ENCODE measurements around the gene GNAT2.
A peak's percentile ranks its signal among the peaks of the same experiment; 100 is the strongest.

The GNAT2 gene

DNA sequence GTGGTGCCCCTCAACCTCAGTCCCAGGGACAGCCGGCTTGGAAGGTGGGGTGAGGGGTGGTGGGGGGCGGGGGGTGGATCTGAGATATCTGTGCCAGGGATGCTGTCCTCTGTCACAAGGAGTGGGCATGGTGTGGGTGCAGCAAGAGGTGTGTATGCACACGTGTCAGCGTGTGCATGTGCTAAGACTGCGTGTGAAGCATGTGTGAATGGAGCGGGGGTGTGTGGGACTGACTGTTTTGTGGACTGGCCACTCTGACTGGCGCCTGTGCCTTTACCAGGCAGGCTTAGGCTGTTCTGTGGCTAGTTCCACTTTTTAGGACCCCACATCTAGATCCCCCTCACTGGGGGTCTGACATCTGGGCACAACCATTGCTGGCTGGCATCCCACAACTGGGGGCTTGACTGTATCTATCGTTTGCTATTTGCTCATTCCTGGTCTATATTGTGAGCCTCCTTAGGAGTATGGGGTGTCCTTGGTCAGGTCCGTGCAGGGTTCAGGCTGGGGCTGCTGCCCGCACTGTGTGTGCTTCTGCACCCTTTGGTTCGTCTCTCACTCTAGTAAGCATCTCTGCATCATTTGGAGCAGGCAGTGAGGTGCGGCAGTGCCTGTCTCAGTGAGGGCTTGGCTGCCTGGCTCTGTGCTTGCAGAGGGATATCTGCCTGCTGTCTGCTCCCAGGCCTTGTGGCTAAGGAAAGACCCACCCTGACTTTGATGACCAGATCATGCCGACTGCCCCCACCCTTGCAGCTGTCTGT lies 2.1 kb upstream of the GNAT2 start:
- peak overlapping the region; percentile 96 to 97 for H3K27ac Mint-ChIP-seq
- peaks cover 48% of the 10 kb centered on the region for H3K36me3 Mint-ChIP-seq (ENCODE audit: insufficient read depth)
- DNase-seq (no peak), ATAC-seq (replicated peaks) (peak; percentile 14)
- H3K4me1 Mint-ChIP-seq (ENCODE audit: low read depth in 2 of 2), result peaks cover 47 to 67% of the 10 kb centered on the region in 2 donors
- H3K27me3 Mint-ChIP-seq, result no peaks in the 10 kb centered on the region
- peak overlapping the region; percentile 90 to 93 for H3K4me3 Mint-ChIP-seq
- no peaks in the 10 kb centered on the region for H3K9me3 Mint-ChIP-seq

DNA sequence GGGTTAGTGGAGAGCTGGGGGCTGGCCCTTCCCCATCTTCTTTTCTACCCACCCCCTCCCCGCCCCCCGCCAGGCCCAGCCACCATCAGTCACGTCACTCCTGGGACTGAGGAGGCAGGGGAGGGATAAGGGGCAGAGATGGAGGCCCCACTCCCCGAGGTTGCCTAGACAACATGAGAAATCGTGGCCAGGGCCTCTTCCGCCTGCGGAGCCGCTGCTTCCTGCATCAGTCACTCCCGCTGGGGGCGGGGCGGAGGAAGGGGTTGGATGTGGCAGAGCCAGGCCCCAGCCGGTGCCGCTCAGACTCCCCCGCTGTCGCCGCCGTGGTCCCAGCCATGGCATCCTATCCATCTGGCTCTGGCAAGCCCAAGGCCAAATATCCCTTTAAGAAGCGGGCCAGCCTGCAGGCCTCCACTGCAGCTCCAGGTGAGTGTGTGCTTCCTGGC lies 1.4 kb upstream of the GNAT2 start:
- H3K4me1 Mint-ChIP-seq (ENCODE audit: low read depth in 2 of 2), result peaks cover 49 to 69% of the 10 kb centered on the region in 2 donors
- ATAC-seq (replicated peaks), result peak; percentile 82
- H3K27ac Mint-ChIP-seq, result peak overlapping the region; percentile 96 to 97
- peak overlapping the region; percentile 90 to 93 for H3K4me3 Mint-ChIP-seq
- H3K9me3 Mint-ChIP-seq, result no peaks in the 10 kb centered on the region
- H3K27me3 Mint-ChIP-seq, result no peaks in the 10 kb centered on the region
- DNase-seq, result peak; percentile 94 to 98 (median 96)
- peaks cover 41% of the 10 kb centered on the region for H3K36me3 Mint-ChIP-seq (ENCODE audit: insufficient read depth)

DNA sequence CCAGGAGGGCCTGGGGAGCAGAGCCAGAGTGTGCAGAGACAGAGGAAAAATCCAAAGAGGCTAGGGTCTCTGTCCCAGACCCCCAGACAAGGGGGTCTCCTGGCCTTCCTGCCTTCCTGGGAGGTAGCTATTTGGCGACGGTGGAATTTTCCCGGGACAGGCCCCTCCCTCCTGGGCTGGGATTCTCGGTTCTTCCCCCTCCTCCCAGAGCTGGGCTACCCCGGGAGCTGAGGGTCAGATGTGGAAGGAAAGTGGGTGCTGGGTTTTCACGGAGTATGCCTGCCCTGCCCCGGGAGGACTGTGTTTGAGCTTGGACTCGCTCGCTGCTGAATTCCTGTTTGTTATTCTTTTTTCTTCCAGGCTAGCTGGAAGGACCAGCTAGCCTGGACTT lies 980 bp upstream of the GNAT2 start:
- Mint-ChIP-seq H3K27me3 (no peaks in the 10 kb centered on the region), H3K4me1 (ENCODE audit: low read depth in 2 of 2) (peaks cover 49 to 69% of the 10 kb centered on the region in 2 donors), H3K4me3 (peak overlapping the region; percentile 90 to 93), H3K36me3 (ENCODE audit: insufficient read depth) (peaks cover 39% of the 10 kb centered on the region), H3K9me3 (no peaks in the 10 kb centered on the region), H3K27ac (peak overlapping the region; percentile 96 to 97)
- DNase-seq (no peak), ATAC-seq (replicated peaks) (no peak)

DNA sequence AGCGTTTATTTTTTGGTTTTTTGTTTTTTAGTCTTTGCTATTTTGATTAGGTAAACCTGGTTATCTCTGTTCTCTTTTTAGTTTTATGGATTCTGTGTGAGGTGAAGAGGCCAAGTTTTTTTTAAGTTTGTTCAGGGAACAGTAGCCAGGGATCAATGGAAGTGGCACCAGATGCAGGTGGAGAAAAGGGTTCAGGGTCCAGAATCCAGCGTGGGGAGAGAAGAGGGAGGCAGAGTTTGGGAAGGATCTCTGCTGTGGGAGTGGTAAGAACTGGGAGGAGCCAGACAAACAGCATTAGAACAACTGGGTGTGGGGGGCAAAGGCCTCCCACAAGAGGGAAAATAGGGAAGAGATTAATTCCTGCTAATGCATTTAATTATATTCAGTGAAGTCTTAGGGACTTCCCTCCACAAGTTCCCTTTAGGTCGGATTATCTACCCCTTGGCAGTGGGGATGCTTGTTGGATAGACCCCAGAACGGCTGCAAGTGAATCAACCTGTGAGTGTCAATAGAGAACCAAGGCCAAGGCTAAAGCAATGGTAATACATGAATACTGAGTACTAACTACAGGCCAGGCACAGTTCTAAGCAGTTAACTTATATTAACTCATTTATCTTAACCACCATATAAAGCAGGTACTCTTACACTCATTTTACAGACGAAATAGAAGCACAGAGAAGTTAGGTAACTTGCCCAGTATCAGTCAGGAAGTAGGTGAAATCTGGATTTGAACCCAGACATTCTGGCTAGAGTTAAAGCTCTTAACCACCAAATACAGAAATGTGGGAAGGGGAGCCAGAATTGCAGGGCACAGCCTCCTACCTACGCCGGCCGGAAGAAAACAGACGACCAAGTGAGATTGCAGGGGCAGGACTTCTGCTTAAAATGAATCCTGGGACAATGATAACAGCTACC lies 498 bp downstream of the GNAT2 start:
- Mint-ChIP-seq H3K27me3 (no peaks in the 10 kb centered on the region), H3K4me1 (ENCODE audit: low read depth in 2 of 2) (peaks cover 49 to 60% of the 10 kb centered on the region in 2 donors), H3K4me3 (peak overlapping the region; percentile 90 to 93), H3K36me3 (ENCODE audit: insufficient read depth) (peaks cover 39% of the 10 kb centered on the region), H3K27ac (peak overlapping the region; percentile 96 to 97), H3K9me3 (no peaks in the 10 kb centered on the region)
- DNase-seq, result no peak
- no peak for ATAC-seq (replicated peaks)

DNA sequence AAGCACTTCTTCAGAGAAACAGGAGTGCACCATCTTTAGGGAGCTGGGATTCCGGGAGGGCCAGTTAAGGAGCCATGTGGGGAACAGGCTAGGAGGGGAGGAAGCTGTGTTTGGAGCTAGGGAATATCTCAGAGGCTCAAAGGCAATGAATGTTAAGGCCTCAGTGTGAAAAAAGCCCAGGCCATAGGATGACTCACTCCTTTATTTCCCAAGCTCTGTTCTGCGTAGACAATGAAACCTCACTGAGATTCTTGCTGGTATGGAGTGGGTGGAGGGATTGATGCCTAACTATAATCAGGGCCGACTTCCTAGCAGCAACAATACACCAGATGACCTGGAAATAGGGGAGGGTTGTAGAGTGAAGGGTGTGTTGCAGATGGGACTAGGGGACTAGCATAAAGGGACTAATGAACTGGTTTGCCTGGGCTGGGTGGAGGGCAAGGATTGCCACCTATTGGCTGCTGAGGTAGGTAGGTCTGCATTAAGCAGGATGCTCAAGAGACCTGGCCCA lies 2.1 kb downstream of the GNAT2 start:
- peaks cover 29% of the 10 kb centered on the region for H3K36me3 Mint-ChIP-seq (ENCODE audit: insufficient read depth)
- ATAC-seq (replicated peaks) (no peak), DNase-seq (no peak)
- H3K27ac Mint-ChIP-seq, result peak overlapping the region in 1 of 2 donors; percentile 93
- H3K9me3 Mint-ChIP-seq, result no peaks in the 10 kb centered on the region
- H3K4me3 Mint-ChIP-seq, result no peak overlapping the region
- H3K4me1 Mint-ChIP-seq (ENCODE audit: low read depth in 2 of 2), result peaks cover 36 to 46% of the 10 kb centered on the region in 2 donors
- H3K27me3 Mint-ChIP-seq, result peaks cover 0 to 6% of the 10 kb centered on the region in 2 donors

DNA sequence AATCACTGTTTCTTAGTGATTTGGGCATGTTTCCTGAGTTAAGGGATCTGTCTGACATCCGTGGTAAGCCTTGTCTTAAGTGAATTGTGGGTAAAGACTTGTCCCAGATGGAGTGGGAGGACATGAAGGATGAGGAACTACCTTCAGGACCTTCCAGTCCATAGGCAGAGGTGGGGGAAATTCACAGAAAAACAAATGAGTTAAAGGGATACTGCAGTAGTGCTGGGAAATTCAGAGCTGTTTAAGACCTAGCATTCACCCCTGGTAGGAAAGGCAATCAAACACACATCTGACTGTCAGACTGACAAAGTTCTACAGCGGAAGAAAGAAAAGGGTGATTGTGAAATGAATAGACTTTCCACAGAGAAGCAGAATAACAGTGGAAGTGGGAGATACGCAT lies 3.0 kb downstream of the GNAT2 start:
- ATAC-seq (replicated peaks) (no peak), DNase-seq (no peak)
- H3K9me3 Mint-ChIP-seq, result no peaks in the 10 kb centered on the region
- peaks cover 25% of the 10 kb centered on the region for H3K36me3 Mint-ChIP-seq (ENCODE audit: insufficient read depth)
- peaks cover 0 to 6% of the 10 kb centered on the region in 2 donors for H3K27me3 Mint-ChIP-seq
- peak overlapping the region in 1 of 2 donors; percentile 93 for H3K27ac Mint-ChIP-seq
- H3K4me3 Mint-ChIP-seq, result peak overlapping the region in 1 of 2 donors; percentile 41
- peaks cover 26 to 38% of the 10 kb centered on the region in 2 donors for H3K4me1 Mint-ChIP-seq (ENCODE audit: low read depth in 2 of 2)

DNA sequence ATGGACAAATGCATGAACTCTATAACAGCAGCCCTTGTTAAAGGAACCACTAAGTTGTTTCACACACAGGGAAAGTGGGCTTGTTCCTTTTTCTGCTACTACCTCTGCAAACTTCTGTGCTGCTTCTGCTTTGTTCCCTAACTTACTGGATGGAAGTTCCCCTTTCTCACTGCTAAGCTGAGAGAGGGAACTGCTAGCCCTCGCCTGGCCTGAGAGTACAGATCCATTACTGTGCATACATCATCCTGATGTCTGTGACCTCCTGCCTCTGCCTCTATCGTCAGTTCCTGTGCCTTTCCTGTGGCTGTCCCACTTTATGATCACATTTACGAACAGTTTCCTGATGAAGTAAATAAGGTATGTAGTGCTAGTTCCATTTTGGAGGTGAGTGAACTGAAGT lies 3.5 kb downstream of the GNAT2 start:
- Mint-ChIP-seq H3K27ac (peak overlapping the region in 1 of 2 donors; percentile 93), H3K27me3 (peaks cover 0 to 6% of the 10 kb centered on the region in 2 donors), H3K4me3 (peak overlapping the region in 1 of 2 donors; percentile 41), H3K36me3 (ENCODE audit: insufficient read depth) (peaks cover 21% of the 10 kb centered on the region), H3K4me1 (ENCODE audit: low read depth in 2 of 2) (peaks cover 24 to 34% of the 10 kb centered on the region in 2 donors), H3K9me3 (no peaks in the 10 kb centered on the region)
- ATAC-seq (replicated peaks) (peak; percentile 40), DNase-seq (peak in 2 of 3 experiments; percentile 29 to 39)

DNA sequence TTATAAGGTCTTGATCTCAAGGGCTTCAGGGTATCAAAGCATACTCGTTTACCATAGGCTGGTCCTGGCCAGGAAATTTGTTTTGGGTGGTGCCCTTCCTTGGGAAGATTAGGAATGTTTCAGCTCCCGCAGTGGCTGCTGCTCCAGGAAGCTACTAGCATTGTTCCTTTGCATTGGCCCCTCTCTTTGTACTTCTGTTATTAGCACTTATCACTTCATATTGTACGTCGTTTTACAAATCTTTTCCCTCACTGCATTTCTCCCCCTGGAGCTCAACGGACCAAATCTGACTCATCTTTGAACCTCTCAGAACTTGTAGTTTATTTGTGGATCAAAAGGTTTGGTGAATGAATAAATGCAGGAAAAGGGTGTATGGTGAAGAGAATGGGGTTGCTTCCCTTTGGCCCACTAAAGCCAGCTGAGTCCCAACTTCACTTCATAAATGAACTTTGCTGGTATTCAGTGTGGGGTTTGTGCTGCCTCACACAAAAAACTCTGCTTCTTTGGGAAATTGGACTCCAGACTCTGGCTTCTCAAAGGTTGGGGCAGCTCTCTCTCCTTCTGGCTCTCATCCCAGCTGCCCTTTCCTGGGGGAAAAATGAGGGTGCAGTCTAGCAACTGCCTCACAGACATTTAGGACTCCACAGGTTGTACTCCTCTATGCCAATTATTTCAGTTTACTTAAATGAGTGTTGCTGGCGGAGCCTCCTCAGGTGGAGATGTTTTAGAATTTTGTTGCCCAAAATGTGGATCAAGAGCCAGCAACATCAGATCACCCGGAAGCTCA lies 5.9 kb downstream of the GNAT2 start:
- ATAC-seq (replicated peaks) (no peak), DNase-seq (no peak)
- no peak overlapping the region for H3K27ac Mint-ChIP-seq
- no peak overlapping the region for H3K4me3 Mint-ChIP-seq
- H3K4me1 Mint-ChIP-seq (ENCODE audit: low read depth in 2 of 2), result peaks cover 7 to 20% of the 10 kb centered on the region in 2 donors
- H3K27me3 Mint-ChIP-seq, result peaks cover 0 to 6% of the 10 kb centered on the region in 2 donors
- H3K9me3 Mint-ChIP-seq, result no peaks in the 10 kb centered on the region
- peaks cover 4% of the 10 kb centered on the region for H3K36me3 Mint-ChIP-seq (ENCODE audit: insufficient read depth)

DNA sequence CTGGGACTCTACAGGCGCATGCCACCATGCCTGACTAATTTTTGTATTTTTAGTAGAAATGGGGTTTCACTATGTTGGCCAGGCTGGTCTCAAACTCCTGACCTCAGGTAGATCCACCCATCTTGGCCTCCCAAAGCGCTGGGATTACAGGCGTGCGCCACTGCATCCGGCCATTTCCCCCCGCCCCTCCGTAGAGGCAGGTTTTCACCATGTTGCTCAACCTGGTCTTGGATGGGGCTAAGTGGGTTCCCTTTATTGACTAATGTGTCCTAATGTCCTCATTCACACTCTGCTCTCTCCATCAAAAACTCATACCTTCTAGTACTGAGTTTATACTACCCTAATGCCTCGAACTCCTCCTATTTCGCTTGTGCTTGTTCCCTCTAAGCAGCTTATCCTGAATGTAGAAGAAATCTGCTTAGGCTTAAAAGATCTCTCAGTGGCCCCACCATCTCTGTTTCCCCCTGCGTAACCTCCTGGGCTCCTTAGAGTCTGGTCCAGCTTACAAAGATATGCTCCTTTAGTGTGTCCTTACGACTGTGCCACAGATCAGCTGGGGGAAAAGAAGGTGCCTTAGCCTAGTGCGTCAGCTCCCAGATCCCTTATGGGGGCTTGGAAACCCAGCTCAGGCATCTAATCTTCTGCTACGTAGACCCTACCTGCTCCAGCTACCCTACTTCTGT lies 8.0 kb downstream of the GNAT2 start:
- DNase-seq (no peak), ATAC-seq (replicated peaks) (no peak)
- no peaks in the 10 kb centered on the region for H3K9me3 Mint-ChIP-seq
- peaks cover 0 to 6% of the 10 kb centered on the region in 2 donors for H3K27me3 Mint-ChIP-seq
- peak overlapping the region in 1 of 2 donors; percentile 4 for H3K27ac Mint-ChIP-seq
- H3K4me3 Mint-ChIP-seq, result no peak overlapping the region
- H3K36me3 Mint-ChIP-seq (ENCODE audit: insufficient read depth), result peaks cover 4% of the 10 kb centered on the region
- peaks cover 1 to 8% of the 10 kb centered on the region in 2 donors for H3K4me1 Mint-ChIP-seq (ENCODE audit: low read depth in 2 of 2)

DNA sequence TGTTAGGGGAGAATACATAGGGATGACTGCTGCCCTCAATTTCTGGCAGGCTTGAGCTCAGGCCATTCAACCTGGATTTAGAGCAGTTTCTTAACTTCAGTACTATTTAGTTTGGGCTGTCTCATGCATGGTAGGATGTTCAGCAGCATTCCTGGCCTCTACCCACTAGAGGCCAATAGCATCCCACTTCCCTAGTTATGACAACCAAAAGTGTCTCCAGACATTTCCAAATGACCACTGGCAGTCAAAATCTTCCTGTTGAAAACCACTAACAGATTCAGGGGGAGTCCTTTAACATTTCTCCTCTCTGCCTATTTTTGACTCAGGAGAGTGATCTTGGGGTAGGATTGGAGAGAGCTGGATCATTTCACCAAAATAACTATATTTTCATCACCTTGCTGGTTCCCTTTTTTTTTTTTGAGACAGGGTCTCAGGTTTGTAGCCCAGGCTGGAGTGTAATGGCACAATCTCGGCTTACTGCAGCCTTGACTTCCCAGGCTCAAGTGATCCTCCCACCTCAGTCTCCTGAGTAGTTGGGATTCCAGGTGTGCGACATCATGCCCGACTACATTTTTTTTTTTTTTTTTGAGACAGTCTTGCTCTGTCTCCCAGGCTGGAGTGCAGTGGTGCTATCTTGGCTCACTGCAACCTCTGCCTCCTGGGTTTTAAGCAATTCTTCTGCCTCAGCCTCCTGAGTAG lies 8.7 kb downstream of the GNAT2 start:
- no peaks in the 10 kb centered on the region for H3K9me3 Mint-ChIP-seq
- H3K4me3 Mint-ChIP-seq, result no peak overlapping the region
- peaks cover 0 to 6% of the 10 kb centered on the region in 2 donors for H3K27me3 Mint-ChIP-seq
- ATAC-seq (replicated peaks) (no peak), DNase-seq (no peak)
- peaks cover 4% of the 10 kb centered on the region for H3K36me3 Mint-ChIP-seq (ENCODE audit: insufficient read depth)
- peaks cover 0 to under 1% of the 10 kb centered on the region in 2 donors for H3K4me1 Mint-ChIP-seq (ENCODE audit: low read depth in 2 of 2)
- no peak overlapping the region for H3K27ac Mint-ChIP-seq

DNA sequence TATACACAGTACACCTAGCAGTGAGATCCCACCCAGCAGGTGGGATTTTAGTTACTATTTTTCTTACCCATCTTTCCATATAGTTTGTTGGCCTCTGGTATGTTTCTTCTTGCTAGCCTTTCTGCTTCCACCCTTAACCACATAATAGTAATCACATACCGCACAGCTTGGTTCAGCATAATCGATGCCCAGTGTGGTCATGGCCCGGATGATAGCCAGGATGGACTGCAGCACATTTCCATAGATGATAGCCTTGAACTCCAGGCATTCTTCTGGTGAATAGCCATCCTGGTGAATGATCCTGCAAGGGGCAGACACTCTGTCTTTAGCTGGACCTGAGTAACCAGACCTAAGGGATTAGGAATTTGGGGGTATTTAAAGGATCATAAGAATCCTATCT lies 9.5 kb downstream of the GNAT2 start:
- Mint-ChIP-seq H3K27ac (no peak overlapping the region), H3K36me3 (ENCODE audit: insufficient read depth) (no peaks in the 10 kb centered on the region), H3K27me3 (peaks cover 0 to 6% of the 10 kb centered on the region in 2 donors), H3K9me3 (no peaks in the 10 kb centered on the region), H3K4me3 (no peak overlapping the region), H3K4me1 (ENCODE audit: low read depth in 2 of 2) (no peaks in the 10 kb centered on the region)
- ATAC-seq (replicated peaks) (no peak), DNase-seq (no peak)

DNA sequence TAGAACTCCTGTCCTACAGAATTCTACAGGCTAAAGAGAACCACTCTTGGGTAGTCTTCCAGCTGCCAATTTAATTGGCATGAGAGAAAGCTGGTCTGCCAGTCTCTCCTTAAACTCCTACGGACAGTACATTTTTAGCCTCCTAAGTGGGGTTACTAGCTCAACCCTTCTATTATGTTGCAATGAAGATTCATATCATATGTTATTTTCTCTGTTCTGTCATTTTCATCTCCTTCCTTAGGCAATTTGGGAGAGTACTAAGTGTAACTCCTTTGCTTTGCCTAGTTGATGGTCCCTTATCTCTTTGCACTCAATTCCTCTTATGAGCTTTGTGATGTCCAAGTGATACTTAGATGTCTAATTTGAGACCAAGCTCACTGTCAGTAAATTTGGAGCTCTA lies 14.0 kb downstream of the GNAT2 start:
- no peaks in the 10 kb centered on the region for H3K9me3 Mint-ChIP-seq
- H3K27ac Mint-ChIP-seq, result peak overlapping the region in 1 of 2 donors; percentile 6
- ATAC-seq (replicated peaks) (no peak), DNase-seq (no peak)
- H3K4me1 Mint-ChIP-seq (ENCODE audit: low read depth in 2 of 2), result no peaks in the 10 kb centered on the region
- no peak overlapping the region for H3K4me3 Mint-ChIP-seq
- no peaks in the 10 kb centered on the region for H3K27me3 Mint-ChIP-seq
- H3K36me3 Mint-ChIP-seq (ENCODE audit: insufficient read depth), result no peaks in the 10 kb centered on the region
